Endothelial cell of umbilical vein (primary cell): Measurements from ENCODE around the gene IL6R.

ENCODE experiments used
- POLR2A ChIP-seq: IDR thresholded peaks from 2 replicates; pipeline ENCODE4 v1.6.1; 2012; ENCODE audit warnings: low read depth, mild to moderate bottlenecking, control low read depth, low read length
- POLR2AphosphoS5 ChIP-seq: IDR thresholded peaks from 2 replicates; pipeline ENCODE4 v1.6.1; 2012; ENCODE audit warnings: low read depth, mild to moderate bottlenecking, control low read depth, low read length, moderate library complexity; ENCODE audit not compliant: insufficient read depth
- TF ChIP-seq, protein P1 (sequence below), 2 donors: IDR thresholded peaks; 1 replicate in 1 of 2; 2 replicates in 1 of 2; pipeline ENCODE4 v1.5.1; 2011; ENCODE audit warnings: low read length in 2 of 2, mild to moderate bottlenecking in 2 of 2, moderate library complexity in 2 of 2, control low read depth in 1 of 2, inconsistent platforms in 1 of 2, low read depth in 1 of 2; ENCODE audit not compliant: insufficient read depth in 1 of 2; ENCODE audit errors: extremely low read depth in 1 of 2

DNA sequence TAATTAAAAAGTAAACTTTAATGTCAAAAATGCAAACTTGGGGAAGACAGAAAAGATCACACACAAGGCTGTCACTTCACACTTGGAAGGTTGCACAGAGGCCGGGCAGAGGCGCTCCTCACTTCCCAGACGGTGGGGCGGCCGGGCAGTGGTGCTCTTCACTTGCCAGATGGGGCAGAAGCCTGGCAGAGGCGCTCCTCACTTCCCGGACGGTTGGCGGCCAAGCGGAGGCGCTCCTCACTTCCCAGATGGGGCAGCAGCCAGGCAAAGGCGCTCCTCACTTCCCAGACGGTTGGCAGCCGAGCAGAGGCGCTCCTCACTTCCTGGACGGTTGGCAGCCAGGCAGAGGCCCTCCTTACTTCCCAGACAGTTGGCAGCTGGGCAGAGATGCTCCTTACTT is 25.8 kb upstream of the IL6R start:
- TF ChIP-seq, protein P1, sequence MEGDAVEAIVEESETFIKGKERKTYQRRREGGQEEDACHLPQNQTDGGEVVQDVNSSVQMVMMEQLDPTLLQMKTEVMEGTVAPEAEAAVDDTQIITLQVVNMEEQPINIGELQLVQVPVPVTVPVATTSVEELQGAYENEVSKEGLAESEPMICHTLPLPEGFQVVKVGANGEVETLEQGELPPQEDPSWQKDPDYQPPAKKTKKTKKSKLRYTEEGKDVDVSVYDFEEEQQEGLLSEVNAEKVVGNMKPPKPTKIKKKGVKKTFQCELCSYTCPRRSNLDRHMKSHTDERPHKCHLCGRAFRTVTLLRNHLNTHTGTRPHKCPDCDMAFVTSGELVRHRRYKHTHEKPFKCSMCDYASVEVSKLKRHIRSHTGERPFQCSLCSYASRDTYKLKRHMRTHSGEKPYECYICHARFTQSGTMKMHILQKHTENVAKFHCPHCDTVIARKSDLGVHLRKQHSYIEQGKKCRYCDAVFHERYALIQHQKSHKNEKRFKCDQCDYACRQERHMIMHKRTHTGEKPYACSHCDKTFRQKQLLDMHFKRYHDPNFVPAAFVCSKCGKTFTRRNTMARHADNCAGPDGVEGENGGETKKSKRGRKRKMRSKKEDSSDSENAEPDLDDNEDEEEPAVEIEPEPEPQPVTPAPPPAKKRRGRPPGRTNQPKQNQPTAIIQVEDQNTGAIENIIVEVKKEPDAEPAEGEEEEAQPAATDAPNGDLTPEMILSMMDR (IDR thresholded peaks at IDR 0.05; ENCODE audit: extremely low read depth in 1 of 2, insufficient read depth in 1 of 2, low read depth in 1 of 2, low read length in 2 of 2): no peak
- TF ChIP-seq POLR2A (no peak), POLR2AphosphoS5 (no peak)
